HepG2 (cell line): ENCODE measurements around the gene ZNF700. TPM values are rescaled to one million over a fixed set of nuclear protein-coding genes. Genes with fewer than 3 reads are reported as not detected.
A peak's percentile ranks its signal among the peaks of the same experiment; 100 is the strongest.

Source experiments
- AHDC1 ChIP-seq: sonication (generic); formaldehyde crosslinking; IDR thresholded peaks from 2 replicates; pipeline ENCODE4 v1.5.1; 2020; ENCODE audit warnings: mild to moderate bottlenecking, missing genetic modification reagents, borderline replicate concordance
- ARNTL ChIP-seq: sonication (generic); formaldehyde crosslinking; IDR thresholded peaks from 2 replicates; pipeline ENCODE4 v1.4.0; 2020; ENCODE audit warnings: mild to moderate bottlenecking, missing genetic modification reagents
- CBX2 ChIP-seq, 2 experiments: fragments of 200-600 bp in 1 of 2; sonication (generic); formaldehyde crosslinking in 1 of 2; IDR thresholded peaks; 2 replicates each; pipeline versions ENCODE4 v1.7.0 to v1.8.1; 2018 to 2022; ENCODE audit warnings: low read depth in 2 of 2, low read length in 1 of 2, mild to moderate bottlenecking in 1 of 2, missing genetic modification reagents in 1 of 2
- CBX5 ChIP-seq: sonication (generic); formaldehyde crosslinking; IDR thresholded peaks from 2 replicates; pipeline ENCODE4 v1.4.0; 2020; ENCODE audit warnings: missing genetic modification reagents, borderline replicate concordance
- LCORL ChIP-seq, 2 experiments: fragments of 450-650 bp in 1 of 2; sonication (generic) in 1 of 2; formaldehyde crosslinking in 1 of 2; IDR thresholded peaks; 2 replicates each; pipeline versions ENCODE4 v1.5.0 to v1.6.1; 2017 to 2020; ENCODE audit warnings: antibody characterized with exemption in 1 of 2, missing genetic modification reagents in 1 of 2
- RFXANK ChIP-seq: IDR thresholded peaks from 2 replicates; pipeline ENCODE4 v1.6.1; 2016
- SNAPC2 ChIP-seq: sonication (generic); formaldehyde crosslinking; IDR thresholded peaks from 2 replicates; pipeline ENCODE4 v1.8.1; 2022; ENCODE audit warnings: mild to moderate bottlenecking, missing genetic modification reagents
- SP5 ChIP-seq: IDR thresholded peaks from 2 replicates; pipeline ENCODE4 v1.6.1; 2016; ENCODE audit warnings: low read depth, borderline replicate concordance
- SSRP1 ChIP-seq: IDR thresholded peaks from 2 replicates; pipeline ENCODE4 v1.6.1; 2016; ENCODE audit warnings: control low read depth
- TCF7L2 ChIP-seq: IDR thresholded peaks from 2 replicates; pipeline ENCODE4 v1.6.1; 2011; ENCODE audit warnings: mild to moderate bottlenecking, low read depth, low read length, moderate library complexity
- TEAD2 ChIP-seq: sonication (generic); formaldehyde crosslinking; IDR thresholded peaks from 2 replicates; pipeline ENCODE4 v1.9.0; 2021; ENCODE audit warnings: missing genetic modification reagents
- TFAP4 ChIP-seq: sonication (generic); IDR thresholded peaks from 2 replicates; pipeline ENCODE4 v1.6.1; 2016; ENCODE audit warnings: low read depth, borderline replicate concordance
- THAP11 ChIP-seq: IDR thresholded peaks from 2 replicates; pipeline ENCODE4 v1.6.1; 2016; ENCODE audit warnings: missing biosample characterization, missing genetic modification reagents
- THRA ChIP-seq: sonication (generic); formaldehyde crosslinking; IDR thresholded peaks from 2 replicates; pipeline ENCODE4 v1.4.0; 2020; ENCODE audit warnings: missing genetic modification reagents, borderline replicate concordance
- XBP1 ChIP-seq: sonication (generic); formaldehyde crosslinking; IDR thresholded peaks from 2 replicates; pipeline ENCODE4 v1.5.0; 2020; ENCODE audit warnings: missing genetic modification reagents
- XRCC5 ChIP-seq: fragments of 200-400 bp; formaldehyde crosslinking; optimal IDR thresholded peaks from 2 replicates; pipeline ENCODE3; 2017; ENCODE audit warnings: mild to moderate bottlenecking, low read length
- ZNF136 ChIP-seq: sonication (generic); formaldehyde crosslinking; IDR thresholded peaks from 2 replicates; pipeline ENCODE4 v1.8.1; 2022; ENCODE audit warnings: low read depth, mild to moderate bottlenecking, moderate library complexity, missing genetic modification reagents
- ZNF703 ChIP-seq: sonication (generic); formaldehyde crosslinking; IDR thresholded peaks from 2 replicates; pipeline ENCODE4 v1.5.1; 2020; ENCODE audit warnings: missing genetic modification reagents, mild to moderate bottlenecking, moderate library complexity, borderline replicate concordance
- ZNF724P ChIP-seq: sonication (generic); formaldehyde crosslinking; IDR thresholded peaks from 2 replicates; pipeline ENCODE4 v1.8.0; 2022; ENCODE audit warnings: missing genetic modification reagents, borderline replicate concordance
- ZNF746 ChIP-seq: sonication (generic); formaldehyde crosslinking; IDR thresholded peaks from 2 replicates; pipeline ENCODE4 v1.8.0; 2022; ENCODE audit warnings: mild to moderate bottlenecking, missing genetic modification reagents
- ZNF75D ChIP-seq: sonication (generic); formaldehyde crosslinking; IDR thresholded peaks from 2 replicates; pipeline ENCODE4 v1.8.1; 2023; ENCODE audit warnings: missing genetic modification reagents, mild to moderate bottlenecking, borderline replicate concordance
- ZNF790 ChIP-seq: sonication (generic); formaldehyde crosslinking; IDR thresholded peaks from 2 replicates; pipeline ENCODE4 v1.8.0; 2022; ENCODE audit warnings: missing genetic modification reagents, mild to moderate bottlenecking, borderline replicate concordance
- polyA plus RNA-seq, 8 experiments: library from polyadenylated mRNA; depleted of rRNA in 3 of 8; stranded (reverse) in 7 of 8; unstranded in 1 of 8; fragments of >200 nt; fragmentation: Illumina TruSeq in 4 of 8; extraction: Trizol in 4 of 8; gene quantifications; 2 replicates each; pipeline versions ENCODE4 v1.2.1 to v1.2.3, GENCODE V29; 2011 to 2016; ENCODE audit warnings: low read depth in 4 of 8, missing spikeins in 1 of 8, mixed read lengths in 1 of 8; ENCODE audit not compliant: insufficient read depth in 1 of 8
- total RNA-seq, 5 experiments: library from RNA; depleted of rRNA; stranded (reverse); fragments of >200 nt; fragmentation: Illumina TruSeq; extraction: Trizol; gene quantifications; 2 replicates each; pipeline ENCODE4 v1.2.3, GENCODE V29; 2016; ENCODE audit warnings: low read depth in 1 of 5

The ZNF700 gene
- total and polyA plus RNA-seq, 2 of the 13 experiments (the other 11 are each of a cell fraction or from before 2014, with no cell fraction given) = 6.0 to 12.8 TPM

GRCh38 chr19:11887611-11888531 lies 37.0 kb upstream of the ZNF700 start, which contains the start of gene ZNF69 (continued):
- TF ChIP-seq SNAPC2 = no peak
- no peak for TF ChIP-seq ZNF75D (CRISPR knock-in tag)
- TF ChIP-seq AHDC1 (CRISPR knock-in tag) = no peak; the same call in 1 of the 2 replicates
- peak; percentile 53 for TF ChIP-seq ARNTL
- no peak for TF ChIP-seq RFXANK
- TF ChIP-seq THAP11 = peak; percentile 69
- TF ChIP-seq XBP1 (CRISPR knock-in tag) = no peak
- TF ChIP-seq ZNF746 = peak; percentile 89
- peak; percentile 93 for TF ChIP-seq SP5 (CRISPR knock-in tag)
- peak; percentile 54 for TF ChIP-seq XRCC5
- TF ChIP-seq TFAP4 = 0 out of 2 replicates have a peak, but pooled peaks have one; percentile 25
- TF ChIP-seq CBX2 (IDR thresholded peaks at IDR 0.05; ENCODE audit: low read depth, low read length) = no peak
- no peak for TF ChIP-seq CBX2 (CRISPR knock-in tag; IDR thresholded peaks at IDR 0.05; ENCODE audit: low read depth)
- peak; percentile 97 for TF ChIP-seq ZNF703
- TF ChIP-seq THRA (CRISPR knock-in tag) = no peak; the same call in 1 of the 2 replicates
- no peak for TF ChIP-seq SSRP1 (CRISPR knock-in tag)
- no peak for TF ChIP-seq LCORL (IDR thresholded peaks at IDR 0.05)
- peak; percentile 53; the same call in 1 of the 2 replicates for TF ChIP-seq LCORL (CRISPR knock-in tag; IDR thresholded peaks at IDR 0.05)
- no peak; the same call in 1 of the 2 replicates for TF ChIP-seq TEAD2
- TF ChIP-seq ZNF136 (CRISPR knock-in tag) = peak; percentile 83; the same call in 1 of the 2 replicates
- peak; percentile 87 for TF ChIP-seq ZNF724P (CRISPR knock-in tag)
- no peak; the same call in 1 of the 2 replicates for TF ChIP-seq CBX5 (CRISPR knock-in tag)
- TF ChIP-seq TCF7L2 = no peak
- TF ChIP-seq ZNF790 (CRISPR knock-in tag) = no peak
